Kasumi-1 (cell line): ENCODE results near the gene KIF12.
"Not testable (repeated sequence)": the region's sequence is repeated elsewhere in the genome, so short reads cannot be mapped to it uniquely, and the experiment has no call there.

ENCODE experiments used
- DNase-seq, 2 experiments: peaks; one replicate each; lab custom pipeline; 2025; lab: John Stamatoyannopoulos, UW

Gene KIF12

DNA sequence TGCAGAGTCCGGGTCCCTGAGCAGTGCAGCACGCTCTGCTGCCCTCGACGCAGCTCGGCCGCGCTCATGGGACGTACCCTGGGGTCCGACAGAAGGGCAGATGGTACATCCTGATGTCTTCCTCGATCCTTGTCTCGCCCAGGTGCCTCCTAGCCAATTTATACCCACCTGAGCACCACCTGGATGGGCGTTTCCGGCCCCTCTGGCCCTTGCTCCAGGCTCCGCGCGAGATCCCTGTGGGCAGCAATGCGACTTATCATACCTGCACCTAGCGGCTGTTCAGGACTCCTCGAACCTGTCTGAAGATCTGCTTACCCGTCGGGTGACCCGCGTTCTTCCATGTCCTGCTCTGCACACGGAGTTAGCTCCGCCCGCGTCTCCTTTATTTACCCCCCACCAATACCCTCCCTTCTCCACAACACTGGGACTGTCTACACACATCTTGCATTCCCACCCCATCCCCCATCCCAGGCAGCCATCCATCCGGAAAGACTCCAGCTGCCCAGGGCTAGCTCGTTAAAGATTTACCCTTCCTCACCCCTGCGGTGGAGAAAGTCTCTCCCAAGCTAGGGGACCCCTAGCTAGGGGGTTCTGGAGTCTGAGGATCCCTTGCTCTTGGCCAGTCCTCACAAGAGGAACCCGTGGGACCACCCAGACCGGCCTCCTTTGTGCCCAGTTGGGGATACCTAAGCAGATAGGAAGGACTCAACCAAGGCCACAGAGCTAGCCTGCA, at the start of gene KIF12:
Gene KIF12 (minus strand): TSS at position 357 of the 733 bp plus-strand sequence. CDS start 16 bp downstream, at position 341.
- no peak for DNase-seq

DNA sequence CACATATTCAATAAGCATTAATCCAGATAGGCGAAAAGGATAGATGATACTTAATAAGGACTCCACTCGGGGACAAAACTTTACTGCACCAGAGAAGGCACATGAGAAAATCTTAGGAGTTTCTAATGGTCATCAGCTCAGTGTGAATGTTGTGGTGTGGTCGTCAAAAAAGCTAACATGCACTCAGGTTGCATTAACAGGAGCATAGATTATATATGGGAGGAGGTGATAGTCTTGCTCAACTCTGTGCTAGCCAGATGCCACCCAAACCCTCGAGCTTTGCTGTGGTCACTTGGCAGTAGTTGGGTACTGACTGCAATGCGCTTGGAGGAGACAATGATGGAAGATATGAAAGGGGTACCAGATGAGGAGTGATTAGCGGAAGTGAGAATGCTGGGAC, 47.6 kb upstream of the KIF12 start:
- no peak for DNase-seq

DNA sequence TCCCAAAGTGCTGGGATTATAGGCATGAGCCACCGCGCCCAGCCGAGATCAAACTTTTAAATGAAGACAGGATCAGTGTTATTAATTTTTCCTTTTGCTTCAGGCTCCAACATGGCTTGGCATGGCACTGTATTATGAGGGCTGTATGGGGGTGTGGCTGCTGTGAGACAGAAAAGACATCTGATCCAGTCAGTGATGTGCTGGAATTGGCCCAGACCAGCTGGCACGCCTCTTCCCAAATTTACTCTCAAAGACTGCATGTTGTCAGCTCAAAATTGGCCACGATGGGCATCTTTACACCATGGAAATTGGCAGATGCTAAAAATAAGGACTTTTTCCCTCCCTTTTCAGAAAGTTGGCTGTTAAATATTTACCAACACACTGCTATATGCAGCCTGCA, 44.1 kb upstream of the KIF12 start:
- DNase-seq: no peak

DNA sequence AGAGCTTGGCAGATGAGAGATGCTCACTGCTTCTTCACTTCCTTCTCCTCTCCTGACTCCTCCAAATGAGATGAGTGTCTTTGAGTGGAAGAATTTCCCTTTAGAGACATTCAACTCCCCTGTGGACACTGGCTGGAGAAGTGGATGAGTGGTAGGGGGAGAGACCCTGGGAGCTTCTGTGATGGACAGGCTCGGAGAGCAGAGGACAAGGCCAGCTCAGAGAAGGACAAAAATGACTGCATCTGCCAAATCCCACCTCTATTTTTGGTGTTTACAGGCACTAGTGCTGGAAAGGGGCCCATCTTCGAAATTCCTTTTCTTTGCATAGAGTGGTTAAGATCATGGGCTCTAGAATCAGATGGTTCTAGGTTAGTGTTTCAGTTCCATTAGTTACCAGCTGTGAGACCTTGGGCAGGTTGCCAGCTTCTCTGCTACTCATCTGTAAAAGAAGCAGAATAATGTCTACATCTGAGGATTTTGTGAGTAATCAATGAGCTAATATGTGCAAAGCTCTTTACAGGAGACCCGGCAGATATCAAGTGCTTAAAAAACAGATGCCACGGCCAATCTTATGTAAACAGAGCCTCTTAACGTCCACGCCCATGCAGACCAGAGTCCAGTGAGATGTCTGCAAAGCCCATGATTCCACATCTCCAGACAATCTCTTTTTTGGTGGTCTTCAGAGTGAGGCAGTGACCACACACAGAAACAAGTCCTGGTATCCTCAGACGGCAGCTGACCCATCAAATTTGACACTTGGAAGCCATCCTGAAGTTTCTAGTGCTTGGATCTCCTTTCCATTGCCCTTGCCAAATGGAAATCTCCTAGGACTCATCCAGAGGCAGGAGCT, 42.7 kb upstream of the KIF12 start:
- DNase-seq: no peak

GRCh38 chr9:114140850-114141249, 41.8 kb upstream of the KIF12 start:
- DNase-seq: no peak

GRCh38 chr9:114140401-114140800, 41.3 kb upstream of the KIF12 start:
- no peak for DNase-seq

DNA sequence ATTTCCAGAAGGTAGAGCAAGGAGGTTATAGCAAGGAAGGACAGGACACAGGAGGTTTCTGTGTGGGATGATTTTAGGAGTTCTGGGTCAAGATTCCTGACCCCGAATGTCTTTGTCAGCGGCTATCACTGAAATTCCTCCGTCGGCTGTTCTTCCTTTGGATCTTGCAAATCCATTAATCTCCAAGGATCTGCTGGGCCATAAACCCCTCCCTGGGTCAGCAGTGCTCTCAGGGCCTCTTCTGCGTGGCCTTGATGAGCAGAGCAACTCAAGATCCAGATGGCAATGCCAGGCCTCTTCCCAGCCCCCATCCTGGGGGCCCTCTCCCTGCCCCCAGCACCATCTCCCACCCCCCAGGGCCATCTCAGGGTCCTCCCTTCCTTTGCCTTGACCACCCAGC, 40.0 kb upstream of the KIF12 start:
- DNase-seq: no peak

DNA sequence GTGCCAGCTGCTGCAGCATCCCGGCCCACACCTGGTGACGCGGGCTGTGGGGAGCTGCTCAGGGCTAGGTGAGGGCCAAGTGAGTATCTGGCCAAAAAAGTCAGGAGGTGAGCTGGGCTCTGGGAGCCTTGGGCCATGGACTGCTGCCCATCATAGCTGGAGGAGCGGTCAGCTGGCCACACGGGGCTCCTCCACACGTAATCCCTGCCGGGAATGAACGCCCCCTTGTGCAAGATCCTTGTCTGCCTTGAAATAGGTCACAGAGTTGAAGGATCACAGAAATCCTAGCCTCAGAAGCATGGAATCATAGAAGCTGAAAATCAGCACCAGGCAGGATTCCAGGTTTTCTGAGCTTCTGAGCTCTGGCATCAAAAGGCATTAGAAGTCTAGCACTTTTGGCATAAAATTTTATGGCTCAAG, 39.5 kb upstream of the KIF12 start:
- DNase-seq: no peak

DNA sequence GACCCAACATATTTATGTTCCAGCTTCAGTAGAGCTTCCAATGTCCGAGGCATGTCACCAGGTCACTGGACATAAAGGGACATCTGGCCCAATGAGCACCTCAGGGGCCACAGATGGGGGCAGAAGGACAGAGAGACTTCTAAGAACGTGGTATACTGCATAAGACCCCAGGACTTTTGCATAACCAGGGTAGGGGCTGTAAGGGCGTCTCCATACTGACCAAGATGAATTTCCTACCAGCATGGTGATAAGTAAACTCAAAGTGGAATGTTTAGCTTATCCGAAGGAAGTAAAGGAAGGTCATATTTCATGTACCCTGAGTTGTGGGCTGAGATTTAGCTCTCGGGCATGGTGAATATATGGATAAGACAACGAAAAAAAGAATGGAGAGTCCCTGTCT, 38.7 kb upstream of the KIF12 start:
- no peak for DNase-seq

GRCh38 chr9:114134827-114135396, 35.8 kb upstream of the KIF12 start:
- no peak for DNase-seq

- DNase-seq: no peak
These were observed 33.4 kb upstream of the KIF12 start for GRCh38 chr9:114132550-114132918.

DNA sequence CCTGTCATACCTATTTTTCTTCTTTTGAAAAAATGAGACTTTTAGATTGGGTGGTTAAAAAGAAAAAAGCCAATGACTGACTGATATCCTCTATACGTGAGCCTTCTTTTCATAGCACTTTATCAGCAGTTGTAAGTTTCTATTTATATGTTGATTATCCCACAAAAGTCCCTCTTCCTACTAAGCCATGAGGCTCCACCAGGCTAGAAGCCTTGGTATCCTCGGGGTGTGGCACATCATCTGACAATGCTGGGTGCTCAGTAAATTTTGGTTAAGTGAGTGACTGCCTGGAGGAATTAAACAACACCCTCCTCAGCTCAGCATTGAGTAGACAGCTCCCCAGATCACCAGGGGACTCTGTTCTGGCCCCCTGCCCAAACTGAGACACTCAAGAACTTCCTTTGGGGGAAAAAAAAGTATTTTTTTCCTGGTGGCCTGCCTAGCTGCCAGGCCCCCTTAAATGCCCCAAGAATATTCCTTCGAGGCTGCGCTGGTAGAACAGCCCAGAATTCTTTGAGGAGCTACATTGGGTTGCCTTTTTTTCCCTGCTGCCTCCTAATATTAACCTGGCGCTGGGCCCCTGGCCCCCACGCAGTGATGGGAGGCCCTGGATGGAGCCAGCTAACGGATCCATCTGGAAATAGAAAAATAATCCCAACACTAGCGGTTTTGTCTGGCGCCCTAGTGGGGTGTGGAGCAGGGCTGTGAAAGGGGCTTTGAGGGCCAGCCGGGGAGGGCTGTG, 32.9 kb upstream of the KIF12 start:
- DNase-seq: no peak

GRCh38 chr9:114130624-114131277, 31.7 kb upstream of the KIF12 start:
- no peak for DNase-seq

DNA sequence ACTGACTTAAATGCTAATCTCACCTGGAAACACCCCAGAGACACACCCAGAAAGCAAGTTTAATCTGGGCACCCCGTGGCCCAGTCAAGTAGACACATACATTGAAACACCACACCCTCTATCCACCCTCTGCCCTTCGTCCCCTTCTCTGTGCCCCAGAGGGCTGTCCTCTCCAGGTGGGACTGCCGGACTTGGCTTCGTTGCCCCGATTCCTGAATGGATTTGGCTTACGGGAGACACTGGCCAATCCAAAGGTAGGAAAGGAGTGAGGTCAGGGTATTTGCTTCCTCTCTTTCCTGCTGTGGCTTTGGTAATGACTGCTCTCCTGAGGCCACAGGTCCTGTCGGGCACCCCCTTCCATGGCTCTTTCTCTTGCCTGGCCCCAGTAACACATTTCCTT, 31.0 kb upstream of the KIF12 start:
- DNase-seq: no peak

- not testable (repeated sequence) for DNase-seq
These were observed 29.7 kb upstream of the KIF12 start for GRCh38 chr9:114128759-114129158.

GRCh38 chr9:114126247-114127060, 27.4 kb upstream of the KIF12 start:
- DNase-seq: no peak

GRCh38 chr9:114125476-114126013, 26.5 kb upstream of the KIF12 start:
- no peak for DNase-seq

- DNase-seq: no peak
These were observed 25.8 kb upstream of the KIF12 start for GRCh38 chr9:114124666-114125475.

DNA sequence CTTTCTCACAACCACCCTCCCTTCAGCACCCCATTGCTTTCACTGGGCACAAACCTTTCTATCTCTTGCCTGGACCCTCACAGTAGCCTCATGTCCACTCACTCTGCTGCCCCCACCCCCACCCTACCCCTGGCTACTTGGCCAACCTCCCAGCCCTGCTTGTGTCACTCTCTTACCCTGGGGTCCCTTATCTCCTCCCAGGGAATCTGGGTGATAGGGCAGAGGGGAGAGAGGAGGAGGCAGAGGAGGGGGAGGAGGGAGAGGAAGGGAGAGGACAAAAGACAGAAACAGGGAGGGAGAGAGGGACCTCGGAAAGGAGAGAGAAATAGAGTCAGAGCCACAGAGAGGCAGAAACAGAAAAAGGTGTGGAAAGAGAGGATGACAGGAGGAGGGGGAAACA, 25.0 kb upstream of the KIF12 start:
- DNase-seq: no peak
